NCI-H1105 (cell line): ENCODE measurements around the gene SDK2.
"Not testable (repeated sequence)": the region's sequence is repeated elsewhere in the genome, so short reads cannot be mapped to it uniquely, and the experiment has no call there.

ENCODE experiments used
- DNase-seq: peaks from one replicate; lab custom pipeline; 2025; lab: John Stamatoyannopoulos, UW

SDK2 gene

GRCh38 chr17:73482251-73482716, 162.0 kb downstream of the SDK2 start:
- no peak for DNase-seq

GRCh38 chr17:73481676-73482075, 162.6 kb downstream of the SDK2 start:
- no peak for DNase-seq

GRCh38 chr17:73480740-73481139, 163.5 kb downstream of the SDK2 start:
- DNase-seq = no peak

DNA sequence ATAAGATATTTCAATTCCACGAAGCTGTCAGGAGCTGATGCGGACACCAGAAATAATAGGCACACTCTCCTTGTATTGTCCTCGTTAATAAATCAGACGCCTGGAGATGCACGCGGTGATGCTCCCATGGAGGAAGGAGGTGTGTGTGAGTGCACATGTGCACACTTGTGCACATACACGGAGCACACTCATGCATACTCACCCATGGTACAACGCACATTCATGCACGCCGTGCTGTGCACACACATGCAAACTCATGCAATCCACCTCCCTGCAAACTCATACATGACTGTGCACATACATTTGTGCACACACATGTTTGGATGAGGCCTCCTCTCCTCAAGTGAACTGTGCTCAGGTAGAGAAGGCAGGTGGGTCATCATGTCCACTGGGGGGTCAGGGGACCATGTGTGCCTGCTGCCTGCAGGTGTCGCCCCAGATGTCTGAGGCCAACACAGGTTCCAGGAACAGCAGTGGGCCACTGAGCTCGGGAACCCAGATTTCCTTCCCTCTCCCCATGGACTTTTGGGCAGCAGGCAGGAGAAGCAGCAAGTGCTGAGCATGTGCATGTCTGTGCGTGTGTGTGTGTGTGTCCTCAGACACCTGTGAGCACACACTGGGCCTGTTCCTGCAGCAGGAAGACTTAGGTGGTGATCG, 165.3 kb downstream of the SDK2 start:
- no peak for DNase-seq

GRCh38 chr17:73478334-73478733, 165.9 kb downstream of the SDK2 start:
- no peak for DNase-seq

DNA sequence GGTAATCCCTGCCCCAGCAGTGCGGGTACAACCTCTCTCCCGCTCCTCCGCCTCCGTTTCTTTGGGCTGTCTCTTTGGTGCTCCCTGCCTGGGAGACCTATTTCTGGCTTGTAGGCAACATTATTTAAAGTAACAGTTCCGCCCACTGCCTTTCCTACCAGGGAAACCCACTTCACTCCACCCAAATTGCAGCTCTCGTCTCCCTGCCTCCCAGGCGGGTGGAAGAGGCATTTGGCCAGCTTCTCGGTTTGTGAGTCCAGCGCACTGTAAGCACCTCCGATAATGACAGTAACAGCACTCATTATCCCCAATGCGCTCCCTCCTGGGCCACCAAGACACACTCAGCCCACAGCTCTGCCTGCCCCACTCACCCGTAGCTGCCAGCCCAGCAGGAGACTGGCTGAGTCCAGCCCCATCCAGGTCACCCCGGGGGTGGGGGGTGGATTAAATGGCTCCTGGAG, 167.3 kb downstream of the SDK2 start:
- peak; percentile 32 for DNase-seq

GRCh38 chr17:73474370-73474988, 169.8 kb downstream of the SDK2 start:
- DNase-seq = no peak

DNA sequence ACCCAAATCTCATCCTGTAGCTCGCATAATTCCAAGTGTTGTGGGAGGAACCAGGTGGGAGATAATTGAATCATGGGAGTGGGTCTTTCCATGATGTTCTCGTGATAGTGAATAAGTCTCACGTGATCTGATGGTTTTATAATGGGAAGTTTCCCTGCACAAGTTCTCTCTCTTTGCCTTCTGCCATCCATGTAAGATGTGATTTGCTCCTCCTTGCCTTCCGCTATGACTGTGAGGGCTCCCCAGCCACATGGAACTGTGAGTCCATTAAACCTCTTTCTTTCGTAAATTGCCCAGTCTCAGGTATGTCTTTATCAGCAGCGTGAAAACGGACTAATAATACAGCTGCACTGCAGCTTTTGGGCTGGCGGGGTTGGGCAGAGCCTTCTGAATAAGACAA, 171.5 kb downstream of the SDK2 start:
- DNase-seq = not testable (repeated sequence)

- DNase-seq = no peak
These were observed 172.3 kb downstream of the SDK2 start for GRCh38 chr17:73471924-73472323.

DNA sequence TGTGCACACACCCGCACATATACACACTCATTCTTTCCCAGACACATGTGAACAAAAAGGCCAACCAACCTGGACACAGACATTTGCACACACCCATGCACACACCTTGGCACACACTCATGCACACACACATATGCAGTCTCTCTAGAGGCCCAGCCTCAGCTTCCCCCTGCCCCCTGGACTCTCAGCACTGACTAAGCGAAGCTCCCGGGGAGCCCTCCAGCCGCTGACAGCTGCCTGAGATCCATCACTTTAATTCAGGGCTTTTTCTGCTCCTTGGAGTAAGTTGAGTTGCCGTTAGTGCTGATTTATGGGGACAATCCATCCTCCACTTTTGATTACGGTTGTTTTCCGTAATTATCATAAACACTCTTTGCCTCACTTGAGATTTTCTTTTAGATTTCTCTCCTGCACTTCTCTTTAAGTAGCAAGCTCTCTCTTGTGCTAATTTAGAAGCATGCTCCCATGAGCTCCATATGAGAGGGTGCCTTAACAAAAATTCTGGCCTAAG, 173.9 kb downstream of the SDK2 start:
- no peak for DNase-seq

DNA sequence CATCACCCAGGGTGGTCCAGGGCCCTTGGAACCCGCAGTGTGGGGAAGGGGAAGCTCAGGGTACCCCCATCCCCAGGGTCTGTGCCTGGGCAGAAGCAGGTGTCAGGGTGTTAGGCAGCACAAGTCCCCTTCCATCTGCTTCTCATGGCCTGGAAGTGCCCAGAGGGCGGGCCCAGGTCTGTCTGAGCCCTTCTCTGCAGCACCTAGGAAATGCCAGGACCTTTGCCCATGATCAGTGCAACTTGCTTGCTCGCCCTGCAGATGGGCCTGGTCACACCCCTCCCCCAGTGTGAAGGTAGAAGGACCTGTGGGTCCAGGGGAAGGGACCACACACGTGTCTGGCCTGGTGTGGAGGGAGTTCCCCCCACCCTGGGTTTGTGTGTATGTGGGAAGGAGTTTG, 174.9 kb downstream of the SDK2 start:
- no peak for DNase-seq

DNA sequence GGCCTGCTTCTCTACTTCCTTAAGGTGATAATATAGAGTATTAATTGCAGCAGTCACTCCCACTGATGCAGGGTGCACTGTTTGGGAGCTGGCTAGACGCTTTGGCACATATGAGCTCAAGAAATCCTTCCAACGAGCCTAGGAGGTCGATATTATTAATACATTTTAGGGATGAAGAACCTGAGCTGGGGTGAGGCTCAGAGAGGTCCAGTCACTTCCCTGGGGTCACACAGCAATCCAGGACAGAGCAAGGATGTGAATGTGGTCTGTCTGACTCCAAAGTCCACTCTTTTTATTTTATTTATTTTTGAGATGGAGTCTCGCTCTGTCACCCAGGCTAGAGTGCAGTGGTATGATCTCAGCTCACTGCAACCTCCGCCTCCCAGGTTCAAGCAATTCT, 176.0 kb downstream of the SDK2 start:
- no peak for DNase-seq

DNA sequence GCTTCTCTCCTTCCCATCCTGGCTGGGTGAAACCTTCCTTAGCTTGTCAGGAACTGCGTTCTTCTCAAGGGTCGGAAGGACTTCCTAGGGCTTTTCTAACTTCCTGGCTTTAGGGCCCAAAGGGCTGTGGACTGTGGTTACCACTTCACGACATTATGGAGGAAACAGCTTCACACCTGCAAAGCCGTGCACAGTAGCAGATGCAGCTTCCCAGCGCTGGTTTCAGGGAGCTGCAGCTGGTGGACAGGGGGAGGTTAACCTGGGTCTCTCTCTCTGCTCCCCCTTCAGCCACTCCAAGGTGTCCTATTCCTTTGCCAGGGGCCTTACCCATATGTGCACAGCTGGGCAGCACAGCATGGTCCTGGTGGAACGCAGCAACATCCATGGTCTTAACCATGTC, 176.6 kb downstream of the SDK2 start:
- no peak for DNase-seq

DNA sequence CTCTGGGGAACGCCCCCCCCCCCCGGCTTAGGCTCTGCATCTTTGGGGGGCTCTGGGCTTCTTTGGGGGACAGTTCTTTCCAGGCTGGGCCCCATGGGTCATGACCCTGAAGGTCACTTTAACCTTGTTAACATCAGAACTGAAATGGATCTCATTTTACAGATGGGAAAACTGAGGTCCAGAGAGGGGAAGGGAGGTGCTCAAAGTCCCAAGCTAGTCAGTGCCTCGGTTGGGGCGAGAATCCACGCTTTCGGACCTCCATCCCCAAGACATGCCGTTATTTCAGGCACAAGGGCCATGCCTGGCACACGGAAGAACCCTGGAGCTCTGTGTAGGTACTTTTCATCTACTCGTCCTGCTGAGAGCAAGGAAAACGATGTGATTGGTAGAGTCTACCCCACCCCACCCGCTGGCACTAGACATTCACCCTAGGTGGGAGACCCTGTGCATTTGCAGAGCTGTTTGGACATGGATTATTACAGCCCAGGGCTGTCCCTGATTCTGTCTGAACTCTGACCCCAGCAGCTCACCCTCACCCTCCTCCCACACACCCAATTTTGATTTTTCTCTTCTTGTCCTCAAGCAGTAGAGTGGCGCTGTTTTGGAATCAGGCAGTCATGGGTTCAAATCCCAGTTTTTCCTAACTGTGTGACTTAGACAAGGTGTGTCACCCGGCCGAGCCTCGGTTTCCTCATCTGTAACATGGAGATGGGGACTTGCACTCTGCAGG, 177.4 kb downstream of the SDK2 start:
- no peak for DNase-seq

DNA sequence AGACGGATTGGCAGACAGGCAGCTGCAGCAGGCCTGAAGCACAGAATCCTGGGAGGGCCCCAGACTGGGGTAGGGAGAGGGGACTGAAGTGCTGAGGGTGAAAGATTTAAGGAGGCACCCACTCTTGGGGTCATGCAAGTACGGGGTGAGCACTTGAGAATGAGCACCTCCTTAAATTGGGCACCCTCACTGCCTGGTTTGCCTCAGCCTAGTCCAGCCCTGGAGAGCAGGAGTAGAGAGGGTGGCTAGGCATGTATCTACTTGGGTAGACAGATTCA, 178.4 kb downstream of the SDK2 start:
- no peak for DNase-seq

- peak; percentile 91 for DNase-seq
These were observed 178.9 kb downstream of the SDK2 start for GRCh38 chr17:73465130-73465952.

DNA sequence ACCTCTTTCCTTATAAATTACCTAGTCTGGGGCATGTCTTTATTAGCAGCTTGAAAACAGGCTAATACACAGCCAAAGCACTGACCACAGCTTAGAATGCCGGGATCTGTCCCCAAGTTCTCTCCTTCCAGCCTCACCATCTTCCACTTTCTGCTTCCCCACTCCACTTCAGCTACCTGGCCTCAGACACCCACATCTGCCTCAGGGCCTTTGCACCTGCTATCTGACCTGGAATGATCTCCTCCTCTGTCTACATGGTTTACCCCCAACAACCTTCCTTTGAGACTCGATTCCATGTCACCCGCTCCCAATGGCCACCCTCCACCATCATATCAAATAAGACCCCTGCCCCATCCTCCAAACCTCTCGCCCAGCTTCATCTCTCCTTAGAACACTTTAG, 179.8 kb downstream of the SDK2 start:
- DNase-seq = no peak

DNA sequence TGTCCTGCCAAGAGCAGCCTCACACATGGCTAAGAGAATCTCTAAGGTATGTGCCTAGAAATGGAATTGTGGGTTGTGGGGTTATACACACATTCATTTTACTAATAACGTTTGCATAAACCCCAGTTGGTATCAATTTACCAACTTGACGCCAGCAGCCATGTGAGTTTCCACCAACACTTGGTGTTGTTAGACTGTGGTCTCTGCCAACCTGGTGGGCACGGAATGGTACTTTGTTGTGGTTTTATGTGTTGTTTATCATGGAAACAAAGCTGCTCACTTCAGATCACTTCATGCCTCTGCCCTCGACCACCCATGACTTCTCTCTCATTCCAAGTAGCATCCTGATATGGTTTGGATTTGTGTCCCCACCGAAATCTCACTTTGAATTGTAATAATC, 180.4 kb downstream of the SDK2 start:
- no peak for DNase-seq

- DNase-seq = no peak
These were observed 181.4 kb downstream of the SDK2 start for GRCh38 chr17:73462823-73463222.

DNA sequence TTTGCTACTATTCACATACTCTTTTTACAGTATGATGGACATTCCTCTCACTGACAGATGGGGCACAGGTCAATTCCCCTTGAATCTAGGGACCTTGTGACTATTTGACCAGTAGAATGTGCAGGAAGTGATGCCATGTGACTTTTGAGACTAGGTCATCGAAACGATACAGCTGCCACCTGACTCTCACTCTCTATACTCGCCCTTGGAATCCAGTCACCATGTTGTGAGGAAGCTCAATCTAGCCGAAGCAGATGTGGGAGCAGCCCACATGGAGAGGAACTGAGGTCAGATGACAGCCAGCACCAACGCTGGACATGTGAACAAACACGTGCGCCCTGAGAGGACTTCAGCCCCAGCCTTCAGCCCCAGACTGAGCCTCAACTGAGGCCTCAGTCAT, 184.3 kb downstream of the SDK2 start:
- no peak for DNase-seq

GRCh38 chr17:73455767-73456166, 188.5 kb downstream of the SDK2 start:
- no peak for DNase-seq

DNA sequence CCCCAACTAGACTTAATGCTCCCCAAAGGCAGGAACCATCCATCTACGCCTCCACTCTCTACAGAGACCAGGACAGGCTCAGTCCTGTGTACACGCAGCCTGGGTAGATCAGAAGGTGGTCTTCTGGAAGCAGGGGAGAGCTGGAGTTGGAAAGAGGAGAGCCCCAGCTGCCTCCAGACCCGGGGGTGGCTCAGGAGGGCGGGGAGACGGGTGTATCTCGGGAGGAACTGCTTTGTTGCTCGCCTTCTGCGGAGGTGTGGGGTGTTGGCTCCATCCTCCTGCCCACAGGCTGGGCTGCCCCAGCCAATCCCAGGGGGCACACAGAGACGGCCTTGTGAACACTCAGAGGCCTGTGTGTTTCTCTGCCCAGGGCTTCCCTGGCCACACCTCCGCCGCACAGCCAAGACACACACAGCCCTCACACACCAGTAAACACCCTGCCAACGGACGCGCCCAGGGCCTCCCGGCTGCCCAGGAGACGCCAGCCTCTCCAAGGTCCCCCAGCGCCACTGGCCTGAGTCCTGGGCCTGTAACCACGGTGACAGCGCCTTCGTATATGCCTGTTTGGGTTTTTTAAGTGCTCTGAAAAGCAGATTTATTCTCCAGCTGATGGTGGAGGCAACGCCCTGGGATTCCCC, 189.1 kb downstream of the SDK2 start:
- DNase-seq = no peak
